GM12878 (cell line): ENCODE data around the gene MCF2L2. TPM values are rescaled to one million over a fixed set of nuclear protein-coding genes. Genes with fewer than 3 reads are reported as not detected.

Source experiments
- ATAC-seq: fragments of 200-7000 bp; cut with Tn5 transposase; 3 replicates; pipeline ENCODE4 v1.9.1; 2020; ENCODE audit warnings: mild to moderate bottlenecking, moderate library complexity
- BruUV-seq: library from RNA; stranded (reverse); fragments of 400-500 nt; replicated peaks from 2 replicates; lab custom pipeline; 2021; lab: Mats Ljungman, UMichigan
- CTCF ChIA-PET: fragments of 300-600 bp; sonication (Branson Sonifier 250); formaldehyde crosslinking; extraction: SDS; loops from one replicate; lab custom pipeline; 2021; ENCODE audit warnings: inconsistent platforms; lab: Yijun Ruan, JAX
- POLR2A ChIA-PET: fragments of 350-600 bp; formaldehyde crosslinking; extraction: SDS; loops from one replicate; lab custom pipeline; 2021; ENCODE audit warnings: inconsistent platforms; lab: Charles Lee
- RAD21 ChIA-PET: fragments of 300-600 bp; sonication (Branson Sonifier 250); formaldehyde crosslinking; loops from one replicate; lab custom pipeline; 2023; ENCODE audit warnings: antibody characterized with exemption; ENCODE audit not compliant: unreplicated experiment; lab: Charles Lee
- SMC1A ChIA-PET: fragments of 300-600 bp; sonication (Branson Sonifier 250); formaldehyde crosslinking; loops from one replicate; lab custom pipeline; 2023; ENCODE audit not compliant: unreplicated experiment, uncharacterized antibody; lab: Charles Lee
- DNase-seq: peaks from one replicate; pipeline ENCODE4 v3.0.0-alpha.2; 2011; ENCODE audit warnings: low read depth, low spot score
- FAIRE-seq: peaks from 3 replicates; lab custom pipeline; 2011; peaks lifted over from hg19 to GRCh38; lab: Jason Lieb, UNC
- H2AFZ ChIP-seq: 2 replicates; pipeline ENCODE4 v1.6.0; 2011; ENCODE audit warnings: low read depth, low read length, control low read depth; ENCODE audit not compliant: control insufficient read depth
- H3K27ac ChIP-seq: 2 replicates; pipeline ENCODE4 v1.5.1; 2011; ENCODE audit warnings: control low read depth; ENCODE audit not compliant: control insufficient read depth, insufficient read depth
- H3K27me3 ChIP-seq, 2 experiments: replicated peaks in 1 of 2; 2 replicates each; pipeline versions ENCODE4 v1.6.0 to v1.6.1; 2011; ENCODE audit warnings: low read length in 1 of 2; ENCODE audit not compliant: control insufficient read depth in 2 of 2, insufficient read depth in 2 of 2
- H3K36me3 ChIP-seq, 2 experiments: 2 replicates each; pipeline ENCODE4 v1.5.1; 2011; ENCODE audit warnings: low read length in 1 of 2; ENCODE audit not compliant: control insufficient read depth in 2 of 2, insufficient read depth in 2 of 2
- H3K4me1 ChIP-seq: 2 replicates; pipeline ENCODE4 v1.6.1; 2011; ENCODE audit warnings: mild to moderate bottlenecking, low read length, moderate library complexity, mixed read lengths; ENCODE audit not compliant: control insufficient read depth, insufficient read depth
- H3K4me2 ChIP-seq: 2 replicates; pipeline ENCODE4 v1.6.0; 2011; ENCODE audit warnings: control low read depth; ENCODE audit not compliant: control insufficient read depth, insufficient read depth
- H3K4me3 ChIP-seq: fragments of 200-600 bp; sonication (generic); 2 replicates; pipeline ENCODE4 v1.5.1; 2016
- H3K79me2 ChIP-seq: 2 replicates; pipeline ENCODE4 v1.6.0; 2011; ENCODE audit warnings: low read length; ENCODE audit not compliant: control insufficient read depth, insufficient read depth
- H3K9ac ChIP-seq: 2 replicates; pipeline ENCODE4 v1.8.0; 2011; ENCODE audit warnings: low read length, control low read depth, mixed read lengths; ENCODE audit not compliant: control insufficient read depth, insufficient read depth
- H3K9me3 ChIP-seq: replicated peaks from 3 replicates; pipeline ENCODE4 v1.5.1; 2011; ENCODE audit warnings: mild to moderate bottlenecking, low read length; ENCODE audit not compliant: control insufficient read depth, insufficient read depth
- H4K20me1 ChIP-seq: 2 replicates; pipeline ENCODE4 v1.6.0; 2011; ENCODE audit not compliant: control insufficient read depth, insufficient read depth
- BHLHE40 ChIP-seq, 2 experiments: fragments of 450-650 bp in 1 of 2; IDR thresholded peaks; 2 replicates each; pipeline ENCODE4 v1.6.1; 2011 to 2017; ENCODE audit warnings: low read depth in 2 of 2, borderline replicate concordance in 1 of 2, improper control_type of control experiment in 1 of 2, low read length in 1 of 2, mild to moderate bottlenecking in 1 of 2
- TCF7 ChIP-seq: IDR thresholded peaks from 2 replicates; pipeline ENCODE4 v1.6.1; 2014; ENCODE audit warnings: antibody characterized with exemption, borderline replicate concordance
- WGBS: methylation state at CpG from one replicate; pipeline ENCODE4 v1.1.6; 2016; ENCODE audit warnings: low lambda C conversion rate; ENCODE audit not compliant: insufficient replicate concordance, insufficient coverage; ENCODE audit errors: missing lambda C conversion rate; 5-methylcytosine and 5-hydroxymethylcytosine counted together
- in situ Hi-C: fragments of 300-500 bp; cut with MboI; formaldehyde crosslinking; loops from 9 replicates; pipeline ENCODE4 v1.14.3; 2018; ENCODE audit warnings: mixed read lengths
- intact Hi-C: fragments of 100-400 bp; cut with micrococcal nuclease; formaldehyde crosslinking; loops from one replicate; pipeline ENCODE4 v1.14.2; 2022; ENCODE audit not compliant: unreplicated experiment
- polyA plus RNA-seq, 11 experiments: library from polyadenylated mRNA; depleted of rRNA in 4 of 11; unstranded in 6 of 11; stranded (reverse) in 5 of 11; fragments of >200 nt; fragmentation: Nextera tagmentation in 4 of 11; fragmentation: Illumina TruSeq in 1 of 11; extraction: Ambion mirVana in 4 of 11; extraction: Trizol in 1 of 11; gene quantifications; 1 replicate in 1 of 11; 2 replicates in 10 of 11; pipeline versions ENCODE4 v1.2.1 to v1.2.3, GENCODE V29; 2011 to 2016; ENCODE audit warnings: inconsistent platforms in 2 of 11, missing spikeins in 2 of 11, low read depth in 1 of 11
- total RNA-seq, 4 experiments: library from RNA; depleted of rRNA in 3 of 4; stranded (reverse); fragments of >200 nt in 3 of 4; fragmentation: Illumina TruSeq in 1 of 4; extraction: Trizol in 1 of 4; gene quantifications; 2 replicates each; pipeline versions ENCODE4 v1.2.1 to v1.2.3, GENCODE V29; 2013 to 2021
- TF ChIP-seq, protein P1 (sequence below): IDR thresholded peaks from 2 replicates; pipeline ENCODE4 v1.6.1; 2012; ENCODE audit warnings: low read length, inconsistent platforms

The MCF2L2 gene
- total and polyA plus RNA-seq, 10 of the 15 experiments (the other 5 are each of a cell fraction or from before 2014, with no cell fraction given), result 0.37 to 2.8 (median 1.4) TPM

DNA sequence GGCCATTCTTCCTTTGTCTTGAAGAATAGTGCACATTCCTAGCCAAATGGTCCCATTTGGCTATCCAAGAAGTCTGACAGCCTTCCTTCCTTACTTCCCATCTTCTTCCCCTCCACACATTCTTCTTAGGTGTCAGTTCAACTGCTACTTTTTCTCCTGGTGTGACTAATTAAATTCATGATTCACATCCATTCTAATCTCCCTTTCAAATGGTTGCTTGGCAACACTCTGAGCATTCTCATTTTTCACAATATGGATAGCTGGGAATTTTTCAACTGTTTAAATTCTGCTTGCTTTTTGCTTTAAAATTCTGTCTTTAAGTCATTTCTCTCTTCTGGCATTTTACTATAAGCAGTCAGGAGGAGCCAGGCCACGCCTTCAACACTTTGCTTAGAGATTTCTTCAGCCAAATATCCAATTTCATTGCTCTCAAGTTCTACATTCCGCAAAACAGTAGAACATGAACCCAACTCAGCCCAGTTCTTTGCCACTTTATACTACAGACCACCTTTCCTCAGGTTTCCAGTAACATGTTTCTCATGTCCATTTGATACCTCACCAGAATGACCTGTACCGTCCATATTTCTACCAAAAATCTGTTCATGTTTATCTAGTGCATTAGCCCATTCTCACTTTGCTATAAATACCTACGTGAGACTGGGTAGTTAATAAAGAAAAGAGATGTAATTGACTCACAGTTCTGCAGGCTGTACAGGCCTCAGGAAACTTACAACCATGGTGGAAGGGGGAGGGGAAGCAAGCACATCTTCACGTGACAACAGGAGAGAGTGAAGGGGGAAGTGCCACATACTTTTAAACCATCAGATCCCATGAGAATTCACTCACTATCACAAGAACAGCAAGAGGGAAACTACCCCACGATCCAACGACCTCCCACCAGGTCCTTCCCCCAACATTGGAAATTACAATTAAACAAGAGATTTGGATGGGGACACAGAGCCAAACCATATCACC, 31.9 kb upstream of the MCF2L2 start:
- Histone ChIP-seq H3K4me1 (no peaks in the 10 kb centered on the region), H3K27me3 (no peaks in the 10 kb centered on the region), H4K20me1 (no peaks in the 10 kb centered on the region), H3K4me2 (no peak overlapping the region), H2AFZ (no peak overlapping the region), H3K9me3 (no peaks in the 10 kb centered on the region), H3K79me2 (no peaks in the 10 kb centered on the region), H3K9ac (no peak overlapping the region), H3K27ac (no peak overlapping the region), H3K4me3 (no peak overlapping the region), H3K36me3 (no peaks in the 10 kb centered on the region)
- FAIRE-seq (no peak), ATAC-seq (no peak; the same call in 2 of the 3 replicates), DNase-seq (no peak)
- in situ Hi-C loops, result no loop called here
- 21% methylated on average over 7 of the region's 7 CpGs for WGBS
- ChIA-PET SMC1A (no interaction called here), RAD21 (no interaction called here), CTCF (interaction anchor here (0.6 kb wide), 1 partner anchor 307 kb away, joined by 3 read pairs; no protein-coding TSS in a partner anchor), POLR2A (no interaction called here)
- intact Hi-C loops, result no loop called here
- BruUV-seq, result no TSS peak
- TF ChIP-seq BHLHE40 (IDR thresholded peaks at IDR 0.05; ENCODE audit: borderline replicate concordance in 1 of 2, low read depth in 2 of 2, low read length in 1 of 2) (peak in 1 of 2 experiments; percentile 63; a peak in 2 of 4 replicates), TCF7 (no peak)
- TF ChIP-seq, protein P1, sequence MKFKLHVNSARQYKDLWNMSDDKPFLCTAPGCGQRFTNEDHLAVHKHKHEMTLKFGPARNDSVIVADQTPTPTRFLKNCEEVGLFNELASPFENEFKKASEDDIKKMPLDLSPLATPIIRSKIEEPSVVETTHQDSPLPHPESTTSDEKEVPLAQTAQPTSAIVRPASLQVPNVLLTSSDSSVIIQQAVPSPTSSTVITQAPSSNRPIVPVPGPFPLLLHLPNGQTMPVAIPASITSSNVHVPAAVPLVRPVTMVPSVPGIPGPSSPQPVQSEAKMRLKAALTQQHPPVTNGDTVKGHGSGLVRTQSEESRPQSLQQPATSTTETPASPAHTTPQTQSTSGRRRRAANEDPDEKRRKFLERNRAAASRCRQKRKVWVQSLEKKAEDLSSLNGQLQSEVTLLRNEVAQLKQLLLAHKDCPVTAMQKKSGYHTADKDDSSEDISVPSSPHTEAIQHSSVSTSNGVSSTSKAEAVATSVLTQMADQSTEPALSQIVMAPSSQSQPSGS, result no peak
